Endothelial cell of umbilical vein (primary cell): ENCODE data around the gene FHIT. TPM values are rescaled to one million over a fixed set of nuclear protein-coding genes. Genes with fewer than 3 reads are reported as not detected.

Experiments used
- BruUV-seq: library from RNA; stranded (reverse); fragments of 400-500 nt; replicated peaks from 2 replicates; lab custom pipeline; 2021; lab: Mats Ljungman, UMichigan
- CTCF ChIA-PET: fragments of 300-600, 350-600 bp; sonication (Branson Sonifier 250); formaldehyde crosslinking; loops from one replicate; lab custom pipeline; 2021; ENCODE audit warnings: antibody characterized with exemption, inconsistent platforms; lab: Charles Lee
- POLR2A ChIA-PET: fragments of 300-600, 350-600 bp; sonication (Branson Sonifier 250); formaldehyde crosslinking; loops from one replicate; lab custom pipeline; 2021; ENCODE audit warnings: antibody characterized with exemption, inconsistent platforms; lab: Charles Lee
- DNase-seq: peaks from one replicate; pipeline ENCODE4 v3.0.0-alpha.2; 2011; ENCODE audit warnings: low read depth, low spot score
- FAIRE-seq: peaks from 2 replicates; lab custom pipeline; 2011; peaks lifted over from hg19 to GRCh38; lab: Jason Lieb, UNC
- H2AFZ ChIP-seq: 2 replicates; pipeline ENCODE4 v1.6.0; 2012; ENCODE audit warnings: low read depth, low read length, control low read depth, inconsistent platforms
- H3K27ac ChIP-seq: 2 replicates; pipeline ENCODE4 v1.5.1; 2011; ENCODE audit warnings: low read depth, mild to moderate bottlenecking, control low read depth, low read length, moderate library complexity; ENCODE audit not compliant: insufficient read depth
- H3K27me3 ChIP-seq, 2 experiments: 2 replicates each; pipeline versions ENCODE4 v1.6.0 to v1.6.1; 2011; ENCODE audit warnings: low read length in 2 of 2, mixed read lengths in 1 of 2; ENCODE audit not compliant: control insufficient read depth in 2 of 2, insufficient read depth in 2 of 2
- H3K36me3 ChIP-seq, 2 experiments: 2 replicates in 1 of 2; 3 replicates in 1 of 2; pipeline ENCODE4 v1.5.1; 2011; ENCODE audit warnings: low read length in 2 of 2, mild to moderate bottlenecking in 1 of 2, moderate library complexity in 1 of 2; ENCODE audit not compliant: control insufficient read depth in 2 of 2, insufficient read depth in 2 of 2; ENCODE audit errors: extremely low read depth in 1 of 2
- H3K4me1 ChIP-seq: 3 replicates; pipeline ENCODE4 v1.5.1; 2011; ENCODE audit warnings: mild to moderate bottlenecking, low read length; ENCODE audit not compliant: control insufficient read depth, insufficient read depth; ENCODE audit errors: extremely low read depth
- H3K4me2 ChIP-seq: 2 replicates; pipeline ENCODE4 v1.6.1; 2011; ENCODE audit warnings: low read length, control low read depth, mixed read lengths; ENCODE audit not compliant: insufficient read depth
- H3K4me3 ChIP-seq, 3 experiments: fragments of 200-600 bp in 1 of 3; sonication (generic), shearing (Covaris generic) in 1 of 3; replicated peaks in 1 of 3; 2 replicates each; pipeline ENCODE4 v1.5.1; 2011 to 2016; ENCODE audit warnings: control low read depth in 3 of 3, low read length in 3 of 3, mild to moderate bottlenecking in 2 of 3, inconsistent platforms in 1 of 3, low read depth in 1 of 3, moderate library complexity in 1 of 3; ENCODE audit not compliant: insufficient read depth in 1 of 3
- H3K79me2 ChIP-seq: 2 replicates; pipeline ENCODE4 v1.6.0; 2012; ENCODE audit warnings: low read length, inconsistent platforms; ENCODE audit not compliant: control insufficient read depth, insufficient read depth
- H3K9ac ChIP-seq: replicated peaks from 2 replicates; pipeline ENCODE3; 2011; ENCODE audit warnings: low read length, control low read depth; ENCODE audit not compliant: insufficient read depth; ENCODE audit errors: extremely low read depth
- H3K9me1 ChIP-seq: replicated peaks from 3 replicates; pipeline ENCODE4 v1.6.0; 2011; ENCODE audit warnings: mild to moderate bottlenecking, low read length; ENCODE audit not compliant: control insufficient read depth, insufficient read depth; ENCODE audit errors: extremely low read depth
- H3K9me3 ChIP-seq: replicated peaks from 2 replicates; pipeline ENCODE4 v1.5.1; 2012; ENCODE audit warnings: low read length, inconsistent platforms; ENCODE audit not compliant: control insufficient read depth, insufficient read depth
- H4K20me1 ChIP-seq: replicated peaks from 2 replicates; pipeline ENCODE3; 2011; ENCODE audit warnings: mild to moderate bottlenecking, low read length; ENCODE audit not compliant: control insufficient read depth, insufficient read depth; ENCODE audit errors: extremely low read depth
- EZH2 ChIP-seq: IDR thresholded peaks from 2 replicates; pipeline ENCODE4 v1.6.1; 2012; ENCODE audit warnings: borderline replicate concordance, low read depth, mild to moderate bottlenecking, moderate library complexity, low read length, inconsistent platforms; ENCODE audit not compliant: severe bottlenecking
- FOS ChIP-seq: IDR thresholded peaks from 2 replicates; pipeline ENCODE4 v1.6.1; 2011; ENCODE audit warnings: mild to moderate bottlenecking, low read length, moderate library complexity, borderline replicate concordance; ENCODE audit not compliant: insufficient read depth
- GATA2 ChIP-seq: IDR thresholded peaks from 2 replicates; pipeline ENCODE4 v1.7.0; 2011; ENCODE audit warnings: low read depth, mild to moderate bottlenecking, moderate library complexity, mixed read lengths, low read length; ENCODE audit not compliant: insufficient read length, insufficient read depth
- JUN ChIP-seq: IDR thresholded peaks from 2 replicates; pipeline ENCODE4 v1.6.1; 2011; ENCODE audit warnings: borderline replicate concordance, low read depth; ENCODE audit not compliant: insufficient read length, insufficient read depth
- MAX ChIP-seq: IDR thresholded peaks from 2 replicates; pipeline ENCODE4 v1.6.1; 2011; ENCODE audit not compliant: insufficient read depth, insufficient read length
- MYC ChIP-seq: IDR thresholded peaks from one replicate; pipeline ENCODE4 v1.6.1; 2011; ENCODE audit warnings: mild to moderate bottlenecking, low read depth, low read length
- POLR2A ChIP-seq: IDR thresholded peaks from 2 replicates; pipeline ENCODE4 v1.6.1; 2012; ENCODE audit warnings: low read depth, mild to moderate bottlenecking, control low read depth, low read length
- POLR2AphosphoS5 ChIP-seq: IDR thresholded peaks from 2 replicates; pipeline ENCODE4 v1.6.1; 2012; ENCODE audit warnings: low read depth, mild to moderate bottlenecking, control low read depth, low read length, moderate library complexity; ENCODE audit not compliant: insufficient read depth
- dilution Hi-C: fragments of 300-500 bp; cut with MboI; formaldehyde crosslinking; loops from one replicate; pipeline ENCODE4 v1.15.0; 2019; ENCODE audit warnings: low sequenced_read_pairs; ENCODE audit not compliant: extremely low pct_ligation_motif_present
- intact Hi-C: fragments of 100-400 bp; cut with micrococcal nuclease; formaldehyde crosslinking; loops from one replicate; pipeline ENCODE4 v1.10.0; 2022
- polyA plus RNA-seq, 4 experiments: library from polyadenylated mRNA; depleted of rRNA in 3 of 4; stranded (reverse) in 3 of 4; unstranded in 1 of 4; fragments of >200 nt; gene quantifications; 2 replicates each; pipeline versions ENCODE4 v1.2.1 to v1.2.3, GENCODE V29; 2011 to 2012; ENCODE audit warnings: missing spikeins in 1 of 4
- total RNA-seq: library from RNA; stranded (reverse); gene quantifications from 2 replicates; pipeline ENCODE4 v1.2.3, GENCODE V29; 2021
- TF ChIP-seq, protein P1 (sequence below), 2 donors: IDR thresholded peaks; 1 replicate in 1 of 2; 2 replicates in 1 of 2; pipeline ENCODE4 v1.5.1; 2011; ENCODE audit warnings: low read length in 2 of 2, mild to moderate bottlenecking in 2 of 2, moderate library complexity in 2 of 2, control low read depth in 1 of 2, inconsistent platforms in 1 of 2, low read depth in 1 of 2; ENCODE audit not compliant: insufficient read depth in 1 of 2; ENCODE audit errors: extremely low read depth in 1 of 2

FHIT gene
- total and polyA plus RNA-seq, 2 donors (not counting 3 experiments of a cell fraction or from before 2014, with no cell fraction given) = 0.47 to 2.2 TPM

DNA sequence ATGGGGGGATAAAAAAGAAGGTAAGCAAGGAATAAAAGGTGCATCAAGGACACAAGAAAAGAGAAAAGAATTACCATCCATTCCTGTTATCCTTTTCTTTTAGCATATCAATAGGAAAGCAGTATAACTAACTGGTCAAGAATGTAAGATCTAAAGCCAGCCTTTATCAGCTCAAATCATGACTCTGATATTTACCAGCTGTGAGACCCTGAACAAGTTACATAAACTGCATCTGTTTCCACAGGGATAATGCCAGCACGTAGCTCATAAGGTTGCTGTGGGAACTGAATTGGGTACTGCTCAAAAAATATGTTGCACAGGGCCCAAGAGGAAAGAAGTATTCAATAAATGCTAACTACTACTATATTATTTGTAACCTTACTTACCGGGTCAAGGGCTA lies 1109.2 kb downstream of the FHIT start:
- Histone ChIP-seq H3K4me2 (no peak overlapping the region), H3K4me3 (no peak overlapping the region), H3K9me1 (no peaks in the 10 kb centered on the region), H3K9me3 (no peaks in the 10 kb centered on the region), H3K27me3 (no peaks in the 10 kb centered on the region), H2AFZ (no peak overlapping the region), H3K36me3 (no peaks in the 10 kb centered on the region), H3K79me2 (no peaks in the 10 kb centered on the region), H3K4me1 (no peaks in the 10 kb centered on the region), H3K9ac (no peak overlapping the region), H3K27ac (no peak overlapping the region), H4K20me1 (no peaks in the 10 kb centered on the region)
- FAIRE-seq (no peak), DNase-seq (no peak)
- TF ChIP-seq JUN = no peak
- no peak for TF ChIP-seq MAX
- TF ChIP-seq FOS = no peak
- TF ChIP-seq POLR2A = no peak
- no peak for TF ChIP-seq POLR2AphosphoS5
- TF ChIP-seq, protein P1, sequence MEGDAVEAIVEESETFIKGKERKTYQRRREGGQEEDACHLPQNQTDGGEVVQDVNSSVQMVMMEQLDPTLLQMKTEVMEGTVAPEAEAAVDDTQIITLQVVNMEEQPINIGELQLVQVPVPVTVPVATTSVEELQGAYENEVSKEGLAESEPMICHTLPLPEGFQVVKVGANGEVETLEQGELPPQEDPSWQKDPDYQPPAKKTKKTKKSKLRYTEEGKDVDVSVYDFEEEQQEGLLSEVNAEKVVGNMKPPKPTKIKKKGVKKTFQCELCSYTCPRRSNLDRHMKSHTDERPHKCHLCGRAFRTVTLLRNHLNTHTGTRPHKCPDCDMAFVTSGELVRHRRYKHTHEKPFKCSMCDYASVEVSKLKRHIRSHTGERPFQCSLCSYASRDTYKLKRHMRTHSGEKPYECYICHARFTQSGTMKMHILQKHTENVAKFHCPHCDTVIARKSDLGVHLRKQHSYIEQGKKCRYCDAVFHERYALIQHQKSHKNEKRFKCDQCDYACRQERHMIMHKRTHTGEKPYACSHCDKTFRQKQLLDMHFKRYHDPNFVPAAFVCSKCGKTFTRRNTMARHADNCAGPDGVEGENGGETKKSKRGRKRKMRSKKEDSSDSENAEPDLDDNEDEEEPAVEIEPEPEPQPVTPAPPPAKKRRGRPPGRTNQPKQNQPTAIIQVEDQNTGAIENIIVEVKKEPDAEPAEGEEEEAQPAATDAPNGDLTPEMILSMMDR (IDR thresholded peaks at IDR 0.05; ENCODE audit: extremely low read depth in 1 of 2, insufficient read depth in 1 of 2, low read depth in 1 of 2, low read length in 2 of 2) = no peak
- intact Hi-C loops (no loop called here), dilution Hi-C loops (no loop called here)
- CTCF ChIA-PET = no interaction called here
- POLR2A ChIA-PET = no interaction called here
- no TSS peak for BruUV-seq

DNA sequence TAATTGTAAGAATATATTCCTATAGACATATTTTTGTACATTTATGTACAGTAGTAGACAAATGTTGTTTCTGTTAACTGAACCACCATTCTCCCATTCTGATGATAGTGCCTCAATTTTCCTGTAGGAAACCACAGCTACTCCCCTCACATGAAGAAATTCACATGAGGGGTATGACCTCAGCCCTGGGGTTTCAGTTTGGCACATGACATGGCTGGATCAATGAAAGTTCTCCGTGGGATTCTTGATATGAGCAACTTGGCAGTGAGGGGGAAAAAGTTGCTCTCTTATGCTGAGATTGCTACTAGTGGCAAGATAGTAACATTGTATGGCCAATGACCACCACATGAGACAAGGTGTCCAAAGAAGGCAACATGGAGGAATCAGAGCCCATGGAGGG lies 1111.1 kb downstream of the FHIT start:
- Histone ChIP-seq H3K4me3 (no peak overlapping the region), H4K20me1 (no peaks in the 10 kb centered on the region), H3K4me1 (no peaks in the 10 kb centered on the region), H3K9me3 (no peaks in the 10 kb centered on the region), H3K27ac (no peak overlapping the region), H3K4me2 (no peak overlapping the region), H3K9me1 (no peaks in the 10 kb centered on the region), H3K9ac (no peak overlapping the region), H3K79me2 (no peaks in the 10 kb centered on the region), H2AFZ (no peak overlapping the region), H3K36me3 (no peaks in the 10 kb centered on the region), H3K27me3 (no peaks in the 10 kb centered on the region)
- DNase-seq (no peak), FAIRE-seq (no peak)
- POLR2A ChIA-PET = no interaction called here
- dilution Hi-C loops (no loop called here), intact Hi-C loops (no loop called here)
- TF ChIP-seq MAX (no peak), FOS (no peak), POLR2A (no peak), POLR2AphosphoS5 (no peak), JUN (no peak), MYC (no peak), EZH2 (no peak), GATA2 (no peak)
- TF ChIP-seq, protein P1 (IDR thresholded peaks at IDR 0.05; ENCODE audit: extremely low read depth in 1 of 2, insufficient read depth in 1 of 2, low read depth in 1 of 2, low read length in 2 of 2) = no peak
- CTCF ChIA-PET = no interaction called here
- no TSS peak for BruUV-seq
